ENCODE data around the gene SFRP5.

GRCh38 chr10:97805096-97805884, 33.5 kb upstream of the SFRP5 start:
- TF ChIP-seq POLR2A (IDR thresholded peaks at IDR 0.05) = no peak
- TF ChIP-seq CTCF (IDR thresholded peaks at IDR 0.05) = no peak
- TF ChIP-seq POLR2AphosphoS5 (IDR thresholded peaks at IDR 0.05; ENCODE audit: insufficient read depth in 1 of 2, low read depth in 1 of 2) = no peak

Data from vagina (tissue), 2 donors.